Measurements from ENCODE around the gene EHD4.

Gene EHD4

DNA sequence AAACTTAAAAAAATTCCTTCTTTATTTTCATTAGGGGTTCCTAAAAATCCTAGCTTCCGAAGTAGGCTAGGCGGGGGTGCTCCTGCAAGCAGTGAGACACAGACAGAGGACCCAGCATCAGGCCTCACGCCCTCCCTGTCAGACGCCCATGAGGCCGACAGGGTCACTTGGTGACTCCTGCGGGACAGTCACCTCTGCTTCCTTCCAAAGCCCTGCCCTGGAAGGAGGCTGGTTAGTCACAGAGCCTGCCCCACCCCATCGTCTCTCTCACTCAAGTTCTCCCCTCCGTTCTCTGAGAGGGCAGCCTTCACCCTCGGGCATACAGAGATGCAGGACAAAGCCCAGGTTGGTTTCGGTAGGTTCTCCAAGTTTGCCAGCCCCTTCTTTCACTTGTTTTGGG is 38.6 kb downstream of the EHD4 start:
- no peak for FAIRE-seq

GRCh38 chr15:41933326-41933725 is 39.0 kb downstream of the EHD4 start:
- no peak for FAIRE-seq

GRCh38 chr15:41932511-41933289 is 39.7 kb downstream of the EHD4 start:
- no peak for FAIRE-seq

DNA sequence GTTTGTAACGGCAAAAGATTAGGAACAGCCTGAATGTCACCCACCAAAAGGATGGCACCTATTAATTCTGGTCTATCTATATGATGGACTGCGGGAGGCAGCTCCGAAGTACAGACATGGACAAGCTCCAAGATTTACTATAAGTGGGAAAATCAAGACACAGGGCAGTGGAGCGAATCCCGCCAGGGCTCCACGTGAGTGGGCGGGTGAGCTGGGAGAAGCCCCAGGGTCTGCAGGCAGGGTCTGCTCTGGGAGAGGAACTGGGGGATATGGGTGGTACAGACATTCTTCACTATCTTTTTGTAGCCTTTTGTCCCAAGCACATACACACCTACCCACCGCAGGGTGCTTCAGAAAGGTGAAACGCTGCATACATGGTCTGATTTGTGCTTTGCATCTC is 40.3 kb downstream of the EHD4 start:
- no peak for FAIRE-seq

DNA sequence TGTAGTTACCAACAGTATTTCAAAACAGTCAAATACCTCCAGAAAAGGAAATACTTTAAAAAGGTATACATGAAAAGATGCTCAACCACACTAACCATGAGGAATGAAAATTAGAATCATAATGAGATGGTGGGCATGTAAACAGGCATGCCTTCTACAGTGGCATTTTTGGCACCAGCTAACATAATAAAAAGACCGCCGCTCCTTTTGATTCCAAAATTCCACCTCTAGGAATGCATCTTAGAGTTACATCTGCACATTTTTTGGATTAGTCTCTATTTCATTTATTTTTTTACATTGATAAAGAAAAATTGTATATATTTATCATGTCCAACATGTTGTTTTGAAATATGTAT is 41.5 kb downstream of the EHD4 start:
- no peak for FAIRE-seq

GRCh38 chr15:41930221-41930866 is 42.0 kb downstream of the EHD4 start:
- no peak for FAIRE-seq

DNA sequence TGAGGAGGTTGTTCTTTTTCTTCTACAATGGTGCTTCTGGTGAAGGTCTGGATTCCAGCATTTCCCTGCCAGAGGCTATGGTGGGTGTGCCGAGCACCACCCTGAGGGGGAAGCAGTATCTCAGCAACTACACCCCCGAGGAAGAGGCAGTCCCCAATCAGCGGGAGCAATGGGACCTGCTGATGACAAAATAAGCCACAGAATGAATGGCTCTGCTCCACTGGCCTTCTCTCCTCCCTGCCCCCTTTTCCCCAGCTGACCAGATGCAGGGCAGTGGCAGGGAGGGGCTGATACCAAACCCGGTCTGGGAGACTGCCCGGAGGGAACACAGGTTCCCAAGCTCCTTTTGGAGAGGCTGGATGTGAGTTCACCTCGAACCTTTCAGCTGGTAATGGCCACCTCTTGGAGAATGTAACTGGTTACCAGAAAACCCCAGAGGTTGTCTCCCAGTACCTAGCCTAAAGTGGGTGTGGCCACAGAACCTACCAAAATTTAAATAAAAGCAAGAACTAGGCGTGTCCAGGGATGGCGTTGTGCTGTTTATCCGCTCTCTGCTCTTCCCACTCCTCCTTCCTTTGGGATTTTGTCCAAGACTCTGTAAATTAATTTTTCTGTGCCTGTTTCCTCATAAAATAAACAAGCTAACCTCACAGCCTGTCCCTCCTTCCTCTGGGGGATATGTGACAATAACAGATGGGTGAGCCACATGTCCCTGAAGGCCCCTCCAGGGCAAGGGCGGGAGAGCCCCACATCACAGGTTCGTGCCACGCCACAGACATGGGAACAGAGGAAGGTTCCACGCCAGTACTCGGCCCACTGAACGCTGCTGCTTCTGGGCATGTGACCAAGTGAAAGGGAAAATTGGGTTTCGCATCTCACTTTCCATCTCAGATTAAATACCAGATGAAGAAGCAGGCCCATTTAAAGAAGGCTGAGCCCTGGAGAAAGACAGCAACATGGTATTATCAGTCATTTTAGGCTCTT is 43.4 kb downstream of the EHD4 start:
- no peak for FAIRE-seq

DNA sequence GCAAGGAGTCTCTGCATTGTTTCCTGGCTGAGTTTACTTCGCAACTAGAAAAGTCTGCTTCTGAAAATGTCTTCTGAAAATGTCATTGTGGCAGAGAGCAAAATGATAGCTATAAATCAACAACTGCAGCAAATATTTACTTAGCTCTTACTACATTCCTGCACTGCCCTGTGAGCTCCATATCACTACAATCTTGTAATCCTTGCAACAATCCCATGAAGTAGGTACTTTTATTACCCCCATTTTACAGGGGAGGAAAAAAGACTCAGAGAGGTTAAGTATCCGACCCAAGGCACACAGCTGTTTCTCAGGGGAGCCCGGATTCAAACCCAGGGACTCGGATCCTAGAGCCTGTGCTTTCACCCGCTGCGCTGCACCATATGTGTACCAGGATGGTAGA is 44.3 kb downstream of the EHD4 start:
- no peak for FAIRE-seq

GRCh38 chr15:41927536-41927935 is 44.8 kb downstream of the EHD4 start:
- no peak for FAIRE-seq

- no peak for FAIRE-seq
Measured at GRCh38 chr15:41926185-41927056, 45.9 kb downstream of the EHD4 start.

- no peak for FAIRE-seq
Measured at GRCh38 chr15:41925086-41925608, 47.2 kb downstream of the EHD4 start.

GRCh38 chr15:41923401-41923997 is 48.9 kb downstream of the EHD4 start:
- no peak for FAIRE-seq

GRCh38 chr15:41922353-41922752 is 50.0 kb downstream of the EHD4 start:
- FAIRE-seq = no peak

GRCh38 chr15:41921639-41922038 is 50.7 kb downstream of the EHD4 start:
- FAIRE-seq = no peak

- FAIRE-seq = no peak
Measured at GRCh38 chr15:41921167-41921566, 51.2 kb downstream of the EHD4 start.

DNA sequence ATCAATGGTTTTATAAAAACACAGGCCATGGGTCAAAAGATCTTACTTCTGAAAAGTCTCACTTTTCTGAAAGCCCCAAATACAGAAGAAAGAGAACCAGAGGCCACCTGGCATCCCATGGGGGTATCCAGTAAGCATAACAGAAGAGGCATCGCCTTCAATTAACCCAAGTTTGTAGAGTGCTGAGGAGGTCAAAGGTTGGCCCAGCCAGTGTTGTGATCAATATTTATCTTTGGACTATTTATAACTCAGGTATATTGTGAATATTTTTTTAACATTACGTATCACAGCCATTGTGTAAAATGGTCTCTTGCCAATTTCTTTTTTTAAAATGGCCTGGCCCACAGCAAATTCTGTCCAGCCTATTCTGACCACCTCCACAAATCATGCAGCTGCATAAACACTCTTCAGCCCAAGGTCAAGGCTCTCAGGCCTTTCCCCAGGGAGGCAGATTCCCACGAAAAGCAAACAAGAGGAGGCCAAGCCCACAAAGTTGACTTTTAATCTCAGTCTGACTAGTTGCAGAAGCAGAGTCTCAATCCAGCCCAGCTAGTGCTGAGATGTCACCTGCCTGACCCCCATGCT is 52.3 kb downstream of the EHD4 start:
- no peak for FAIRE-seq

GRCh38 chr15:41919201-41919820 is 53.0 kb downstream of the EHD4 start:
- no peak for FAIRE-seq

DNA sequence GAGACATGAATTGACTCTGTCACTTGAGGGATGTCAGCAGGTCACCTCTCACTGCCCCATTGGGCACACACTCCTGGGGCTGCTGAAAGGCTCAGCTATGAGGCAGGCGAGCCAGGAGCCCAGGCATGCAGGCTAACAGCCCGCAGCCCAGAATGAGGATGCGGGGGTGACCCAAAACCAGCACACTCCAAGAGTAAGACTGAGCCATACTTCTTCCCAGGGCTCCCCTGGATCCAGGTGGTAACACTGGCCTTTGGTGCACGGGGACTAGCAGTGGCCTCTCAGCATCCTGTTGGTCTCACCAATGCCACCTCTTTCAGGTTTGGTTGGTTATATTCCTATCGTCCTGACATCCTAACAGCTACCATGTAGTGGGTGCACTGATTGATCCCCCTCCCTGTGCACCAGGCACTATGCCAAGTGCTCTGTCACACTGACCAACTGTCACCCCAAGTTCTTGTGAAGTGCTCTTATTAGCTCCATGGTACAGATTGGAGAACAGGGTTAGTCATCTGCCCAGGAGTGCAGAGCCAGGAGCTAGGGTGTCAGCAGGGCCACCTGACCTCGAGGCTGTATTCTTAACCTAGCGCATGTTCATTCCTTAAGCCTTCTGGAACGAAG is 53.7 kb downstream of the EHD4 start:
- FAIRE-seq = no peak

DNA sequence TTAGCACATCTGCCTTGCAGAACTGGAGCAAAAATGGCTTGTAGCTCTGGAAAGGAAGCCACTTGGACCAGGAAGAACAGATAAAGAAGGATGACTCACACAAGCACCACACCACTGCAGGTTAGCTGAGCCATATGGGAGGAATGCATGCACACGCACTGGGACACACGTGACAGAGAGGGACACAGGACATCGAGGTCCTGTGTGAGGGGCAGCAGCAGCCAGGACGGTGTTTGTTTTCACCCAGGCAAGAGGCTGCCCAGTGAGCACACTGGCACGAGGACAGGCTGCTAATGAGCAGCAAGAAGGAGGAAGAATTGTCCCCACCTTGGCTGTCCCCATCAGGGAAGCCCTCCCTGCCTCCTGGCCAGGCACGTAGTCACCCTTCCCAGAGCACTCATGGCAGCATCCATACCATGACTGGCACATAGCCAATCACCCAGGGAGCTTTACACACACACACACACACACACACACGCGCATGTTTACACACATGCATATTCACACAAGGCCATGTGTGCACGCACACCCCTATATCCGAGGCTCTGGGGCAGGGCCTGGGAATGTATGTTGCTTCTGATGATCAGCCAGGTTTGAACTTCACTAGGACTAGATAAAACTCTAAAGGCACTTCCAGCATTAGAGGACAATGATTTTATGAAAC is 54.5 kb downstream of the EHD4 start:
- FAIRE-seq = no peak

Data from endometrium (tissue), 2 donors.